ENCODE measurements around the gene NEMP1. TPM values are rescaled to one million over a fixed set of nuclear protein-coding genes. Genes with fewer than 3 reads are reported as not detected.

Gene NEMP1
- total RNA-seq, 6 experiments from 2014 or later = 3.8 to 6.2 (median 4.8) TPM

DNA sequence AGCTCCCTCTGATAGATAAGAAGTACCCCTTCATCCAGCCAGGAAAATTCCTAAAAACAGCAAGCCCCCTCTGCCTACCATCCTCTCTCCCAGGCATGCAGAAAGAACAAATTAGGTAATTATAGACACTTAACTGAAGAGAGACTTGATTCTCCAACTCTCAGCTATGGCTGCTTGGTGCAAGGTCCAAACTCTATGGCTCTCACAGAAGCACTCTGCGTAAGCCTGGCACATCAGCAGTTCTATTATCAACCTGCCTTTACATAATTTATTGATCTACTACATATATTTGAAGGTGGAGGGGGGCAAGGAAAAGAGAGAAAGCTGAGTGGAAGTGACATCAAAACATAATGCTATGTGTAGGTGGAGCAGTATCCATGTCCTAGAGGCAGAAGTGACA is 27.6 kb downstream of the NEMP1 start:
- no peaks in the 10 kb centered on the region for H3K4me1 ChIP-seq
- no peaks in the 10 kb centered on the region for H3K9me3 ChIP-seq
- H3K27ac ChIP-seq = no peak overlapping the region
- TF ChIP-seq POLR2A (IDR thresholded peaks at IDR 0.05) = no peak
- TF ChIP-seq CTCF (IDR thresholded peaks at IDR 0.05) = no peak
- ATAC-seq (no peak), DNase-seq (no peak)
- H3K27me3 ChIP-seq = no peaks in the 10 kb centered on the region
- H3K4me3 ChIP-seq = no peak overlapping the region
- 90% methylated on average over 1 of the region's 1 CpG for WGBS (ENCODE audit: insufficient coverage, low coverage, low lambda C conversion rate, missing lambda C conversion rate)
- intact Hi-C loops (cut with DNase I) = no loop called here
- no peaks in the 10 kb centered on the region for H3K36me3 ChIP-seq

- Histone ChIP-seq H3K4me3 (no peak within 1 kb of the TSS), H3K9me3 (no peaks in the 10 kb centered on the region), H3K27ac (no peak within 1 kb of the TSS), H3K4me1 (no peaks in the 10 kb centered on the region), H3K27me3 (no peaks in the 10 kb centered on the region), H3K36me3 (no peaks in the 10 kb centered on the region)
- intact Hi-C loops (cut with DNase I) = no loop called here
- WGBS (ENCODE audit: insufficient coverage, low coverage, low lambda C conversion rate, missing lambda C conversion rate) = 46% methylated on average over 2 of the region's 2 CpGs
- peak; percentile 35 to 52 (median 50) for ATAC-seq
- no peak for DNase-seq
- no peak for TF ChIP-seq POLR2A (IDR thresholded peaks at IDR 0.05)
- TF ChIP-seq CTCF (IDR thresholded peaks at IDR 0.05) = no peak
Measured at GRCh38 chr12:57049890-57050289, 28.7 kb downstream of the NEMP1 start, which contains the start of gene MYO1A. Gene MYO1A (minus strand): TSS chr12:57050129. CDS start chr12:57048323, 1,806 bp downstream.

- H3K36me3 ChIP-seq = no peaks in the 10 kb centered on the region
- intact Hi-C loops (cut with DNase I) = no loop called here
- no peak for ATAC-seq
- WGBS (ENCODE audit: insufficient coverage, low coverage, low lambda C conversion rate, missing lambda C conversion rate) = 40% methylated on average over 3 of the region's 4 CpGs
- TF ChIP-seq CTCF (IDR thresholded peaks at IDR 0.05) = no peak
- TF ChIP-seq POLR2A (IDR thresholded peaks at IDR 0.05) = no peak
- no peak overlapping the region for H3K4me3 ChIP-seq
- H3K4me1 ChIP-seq = no peaks in the 10 kb centered on the region
- no peaks in the 10 kb centered on the region for H3K9me3 ChIP-seq
- H3K27me3 ChIP-seq = no peaks in the 10 kb centered on the region
- DNase-seq = no peak
- no peak overlapping the region for H3K27ac ChIP-seq
Measured at GRCh38 chr12:57049119-57049446, 29.5 kb downstream of the NEMP1 start.

GRCh38 chr12:57048423-57049118 is 30.0 kb downstream of the NEMP1 start:
- H3K9me3 ChIP-seq = no peaks in the 10 kb centered on the region
- intact Hi-C loops (cut with DNase I) = no loop called here
- DNase-seq (no peak), ATAC-seq (no peak)
- TF ChIP-seq CTCF (IDR thresholded peaks at IDR 0.05) (no peak), POLR2A (IDR thresholded peaks at IDR 0.05) (no peak)
- no peak overlapping the region for H3K4me3 ChIP-seq
- WGBS (ENCODE audit: insufficient coverage, low coverage, low lambda C conversion rate, missing lambda C conversion rate) = 100% methylated on average over 1 of the region's 1 CpG
- H3K36me3 ChIP-seq = no peaks in the 10 kb centered on the region
- H3K27me3 ChIP-seq = no peaks in the 10 kb centered on the region
- H3K27ac ChIP-seq = no peak overlapping the region
- no peaks in the 10 kb centered on the region for H3K4me1 ChIP-seq

Data from right lobe of liver (tissue), 6 donors.